HG03175 (cell line): ENCODE results near the gene HP1BP3.
"Not testable (repeated sequence)": the region's sequence is repeated elsewhere in the genome, so short reads cannot be mapped to it uniquely, and the experiment has no call there.

Source experiments
- ATAC-seq: cut with Tn5 transposase; IDR thresholded peaks from one replicate; pipeline ENCODE4 v1.9.1; 2021; ENCODE audit warnings: mild to moderate bottlenecking, moderate library complexity; ENCODE audit not compliant: unreplicated experiment

Gene HP1BP3

GRCh38 chr1:20727746-20728316 lies 59.3 kb downstream of the HP1BP3 start:
- no peak for ATAC-seq

- no peak for ATAC-seq
Measured at GRCh38 chr1:20726932-20727745, 60.0 kb downstream of the HP1BP3 start.

DNA sequence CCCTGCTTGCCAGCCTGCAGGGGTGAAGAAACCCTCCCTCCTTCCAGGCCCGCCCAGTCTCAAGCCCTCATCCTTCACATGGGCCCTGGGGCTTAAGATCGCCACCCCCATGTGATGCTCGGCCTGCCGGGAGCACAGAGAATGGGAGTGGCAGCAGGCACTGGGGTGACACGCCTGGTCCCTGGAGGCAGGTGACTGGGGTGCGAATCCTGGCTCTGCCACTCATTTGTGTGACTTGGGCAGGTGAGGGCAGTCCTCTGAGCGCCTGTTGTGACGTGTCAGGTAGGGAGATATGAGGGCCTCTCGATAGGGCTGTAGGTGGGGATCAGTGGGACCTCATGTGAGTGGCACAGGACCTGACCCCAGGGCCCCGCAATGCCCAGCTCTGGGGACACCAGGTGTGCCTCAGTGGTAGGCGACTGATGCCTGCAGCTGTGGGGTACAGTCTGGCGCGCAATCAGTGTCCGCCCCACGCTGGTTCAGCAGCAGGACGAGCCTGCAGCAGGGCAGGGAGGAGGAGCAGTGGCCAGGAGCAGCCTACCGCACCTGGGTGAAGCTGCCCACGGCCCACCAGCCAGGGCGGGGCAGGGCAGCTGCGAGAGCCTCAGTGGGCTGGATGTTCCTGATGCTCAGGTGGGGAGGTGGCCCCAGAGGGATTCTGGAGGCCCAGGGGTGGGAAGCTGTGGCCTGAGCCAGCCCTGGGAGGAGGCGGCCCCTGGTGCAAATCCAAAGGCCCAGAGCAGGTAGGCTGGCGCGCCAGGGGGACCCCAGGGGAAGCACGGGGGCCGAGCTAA lies 60.8 kb downstream of the HP1BP3 start:
- ATAC-seq = no peak

GRCh38 chr1:20725189-20726117 lies 61.7 kb downstream of the HP1BP3 start:
- no peak for ATAC-seq

DNA sequence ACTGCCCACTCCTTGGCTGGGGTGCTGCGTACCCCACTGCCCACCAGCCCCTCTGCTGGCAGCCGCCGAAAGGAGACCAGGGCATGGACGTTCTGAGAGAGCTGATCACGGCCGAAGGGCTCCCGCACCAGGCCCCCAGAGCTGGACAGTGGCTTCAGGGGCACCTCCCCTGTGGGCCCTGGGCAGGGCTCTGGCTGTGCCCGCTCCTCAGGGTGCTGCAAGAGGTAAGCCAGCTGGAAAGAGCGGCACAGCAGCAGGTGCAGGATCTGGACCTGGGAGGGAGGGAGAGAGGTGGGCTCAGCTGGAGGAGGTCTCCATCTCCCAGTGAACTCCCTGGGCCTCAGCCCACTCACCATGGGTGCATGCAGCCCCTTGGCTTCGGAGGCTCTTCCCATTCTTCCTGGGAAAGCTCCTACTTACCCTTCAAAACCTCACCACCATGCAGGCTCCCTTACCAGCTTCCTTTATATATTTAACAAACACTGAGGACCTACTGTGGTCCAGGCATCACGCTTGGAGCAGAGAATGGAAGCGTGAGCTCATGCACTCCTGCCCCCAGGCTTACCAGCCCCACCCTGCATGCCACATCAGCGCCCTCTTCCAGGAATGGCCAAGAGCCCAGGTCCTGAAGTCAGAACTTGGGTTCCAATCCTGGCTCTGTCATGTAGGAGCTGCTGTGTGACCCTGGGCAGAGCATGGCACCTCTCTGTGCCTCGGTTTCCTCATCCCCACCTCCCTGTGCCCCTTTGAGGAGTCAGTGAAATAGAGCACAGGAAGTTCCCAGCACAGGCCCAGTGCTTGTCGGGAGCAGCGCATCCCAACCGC lies 62.5 kb downstream of the HP1BP3 start:
- no peak for ATAC-seq

GRCh38 chr1:20723537-20724363 lies 63.4 kb downstream of the HP1BP3 start:
- no peak for ATAC-seq

GRCh38 chr1:20723159-20723536 lies 64.0 kb downstream of the HP1BP3 start:
- no peak for ATAC-seq

- ATAC-seq = no peak
Measured at GRCh38 chr1:20721117-20722061, 65.7 kb downstream of the HP1BP3 start.

GRCh38 chr1:20720631-20721091 lies 66.4 kb downstream of the HP1BP3 start:
- no peak for ATAC-seq

DNA sequence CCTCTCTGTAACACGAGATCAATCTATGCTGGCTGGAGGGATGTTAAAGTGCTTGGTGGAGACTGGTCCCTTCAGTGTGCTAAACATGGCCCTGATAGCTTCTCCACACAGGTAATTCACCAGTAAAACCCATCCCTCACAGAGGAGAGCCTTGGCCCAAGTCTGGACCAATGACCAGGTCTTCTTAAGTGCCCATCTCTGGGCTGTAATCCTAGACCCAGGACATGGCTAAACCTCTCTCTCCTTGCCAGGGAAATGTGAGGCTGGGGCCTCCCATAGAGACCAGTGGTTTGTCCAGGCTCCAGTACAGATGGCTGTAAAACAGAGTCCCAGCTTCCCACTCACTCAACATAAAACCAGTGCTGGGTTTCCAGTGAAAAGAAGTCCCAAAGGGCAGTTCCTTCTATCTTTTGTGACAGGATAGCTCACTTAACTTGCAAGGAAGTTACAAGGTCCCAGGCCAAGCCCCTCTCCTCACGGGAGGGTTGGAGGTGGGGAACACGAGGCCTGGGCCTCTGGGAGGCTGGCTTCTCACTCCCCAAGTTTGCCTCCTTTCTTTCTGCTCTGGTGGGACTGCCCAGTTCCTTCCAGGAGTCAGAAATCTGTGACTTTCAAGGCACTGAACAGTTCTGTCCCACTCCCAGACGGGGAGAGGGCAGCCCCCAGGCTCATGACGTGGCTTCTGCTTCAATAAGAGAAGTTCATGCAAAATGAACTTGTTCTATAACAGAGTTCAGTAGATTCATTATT lies 67.1 kb downstream of the HP1BP3 start:
- no peak for ATAC-seq

DNA sequence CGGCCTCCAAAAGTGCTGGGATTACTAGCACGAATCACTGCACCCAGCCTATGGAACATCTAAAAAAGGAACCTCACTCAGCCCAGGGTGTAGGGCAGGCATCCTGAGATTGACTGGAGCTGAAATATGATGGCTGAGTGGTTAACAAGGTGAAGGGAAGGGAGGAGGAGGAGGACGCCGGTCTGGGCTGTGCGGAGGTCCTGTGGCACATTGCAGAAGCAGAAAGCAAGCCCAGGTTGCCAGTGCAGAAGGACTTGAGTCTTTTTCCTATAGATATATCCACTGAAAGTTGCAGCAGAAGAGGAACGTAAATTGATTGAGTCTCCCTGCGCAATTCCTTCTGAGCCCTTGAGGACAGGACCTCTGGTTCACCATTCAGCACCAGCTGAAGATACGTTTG lies 67.8 kb downstream of the HP1BP3 start:
- ATAC-seq = no peak

DNA sequence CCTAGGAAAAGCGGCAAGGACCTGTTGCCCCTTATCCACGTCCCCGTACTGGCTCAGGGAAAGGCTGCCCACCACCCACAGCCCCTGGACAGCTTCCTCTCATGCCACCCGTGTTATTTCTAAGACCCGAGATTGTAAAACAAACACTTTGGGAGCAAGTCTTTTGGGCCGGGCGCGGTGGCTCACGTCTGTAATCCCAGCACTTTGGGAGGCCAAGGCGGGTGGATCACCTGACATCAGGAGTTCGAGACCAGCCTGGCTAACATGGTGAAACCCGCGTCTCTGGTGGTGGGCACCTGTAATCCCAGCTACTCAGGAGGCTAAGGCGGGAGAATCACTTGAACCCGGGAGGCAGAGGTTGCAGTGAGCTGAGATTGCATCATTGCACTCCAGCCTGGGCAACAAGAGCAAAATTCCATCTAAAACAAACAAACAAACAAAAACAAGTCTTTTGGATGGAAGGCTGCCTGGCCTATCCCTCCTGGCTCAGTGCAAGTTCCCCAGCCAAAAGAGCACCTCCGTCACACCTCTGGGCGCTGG lies 68.7 kb downstream of the HP1BP3 start:
- ATAC-seq = not testable (repeated sequence)

DNA sequence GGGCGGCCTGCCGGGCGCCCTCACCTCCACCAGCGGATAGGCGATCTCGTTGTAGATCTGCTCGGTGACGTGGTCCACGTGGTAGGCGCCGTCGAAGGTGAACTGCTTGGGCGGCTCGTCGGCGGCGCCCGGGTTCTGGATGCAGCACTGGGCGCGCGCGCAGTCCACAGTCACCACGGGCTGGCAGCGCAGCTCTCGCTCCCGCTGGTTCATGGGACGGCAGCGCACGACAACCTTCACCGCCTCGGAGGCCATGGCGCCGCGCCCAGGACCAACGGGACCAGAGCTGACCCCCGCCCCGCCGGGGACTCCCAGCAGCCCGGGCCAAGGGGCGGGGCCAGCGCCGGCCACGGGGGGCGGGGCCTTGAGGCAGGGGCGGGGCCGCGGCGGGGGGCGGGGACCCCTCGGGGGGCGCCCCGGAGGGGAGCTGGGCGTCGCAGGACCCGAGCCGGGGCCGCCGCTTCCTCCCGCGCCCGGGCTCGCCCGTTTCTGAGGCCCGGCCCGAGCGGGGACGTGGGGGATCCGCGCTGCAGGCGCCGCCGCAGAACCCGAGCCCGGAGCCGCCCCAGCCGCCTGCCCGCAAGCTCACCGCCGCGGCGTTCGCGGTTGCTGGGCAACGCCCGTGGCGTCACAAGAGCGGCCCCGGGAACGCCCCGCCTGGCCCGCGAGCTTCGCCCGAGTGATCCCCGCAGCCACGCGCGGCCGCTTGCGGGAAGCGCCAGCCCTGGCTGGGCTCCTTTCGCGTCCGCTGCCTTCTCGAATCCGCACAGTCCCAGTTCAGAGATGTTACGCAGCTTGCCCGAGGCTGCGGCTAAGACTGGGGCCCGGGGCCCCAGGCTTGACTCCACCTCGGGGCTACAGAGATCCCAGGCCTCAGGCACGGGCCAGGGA lies 69.4 kb downstream of the HP1BP3 start, which contains the start of gene KIF17:
KIF17 (minus strand) TSS at position 556 of the 891 bp plus-strand sequence; CDS start at position 255, 301 bp downstream.
- no peak for ATAC-seq

- no peak for ATAC-seq
Measured at GRCh38 chr1:20716232-20716631, 70.9 kb downstream of the HP1BP3 start.

DNA sequence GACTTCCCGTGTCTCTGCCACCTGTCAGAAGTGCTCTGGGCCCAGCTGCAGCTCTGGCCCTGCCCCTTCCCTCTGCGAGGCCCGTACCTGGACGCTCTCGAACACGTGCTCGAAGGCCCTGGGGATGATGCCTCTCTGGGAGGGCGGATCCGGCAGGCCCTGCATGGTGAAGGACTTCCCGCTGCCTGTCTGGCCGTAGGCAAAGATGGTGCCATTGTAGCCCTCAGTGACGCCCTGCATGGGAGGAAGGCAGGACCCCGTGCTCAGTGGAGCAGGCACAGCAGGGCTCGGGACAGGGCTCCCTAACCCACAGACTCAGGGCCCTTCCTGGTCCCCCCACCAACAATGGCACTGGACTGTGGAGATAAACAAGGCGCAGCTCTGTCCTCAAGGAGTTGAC lies 71.7 kb downstream of the HP1BP3 start:
- ATAC-seq = no peak

- ATAC-seq = no peak
Measured at GRCh38 chr1:20713440-20713839, 73.7 kb downstream of the HP1BP3 start.
